HCT116 (cell line): ENCODE data around the gene MISP3. TPM values are rescaled to one million over a fixed set of nuclear protein-coding genes. Genes with fewer than 3 reads are reported as not detected.

Experiments used
- ATAC-seq: fragments of 200-7000 bp; cut with Tn5 transposase; 2 replicates; pipeline ENCODE4 v1.9.1; 2020; ENCODE audit warnings: mild to moderate bottlenecking, moderate library complexity
- BruUV-seq: library from RNA; stranded (reverse); fragments of 400-500 nt; replicated peaks from 2 replicates; lab custom pipeline; 2021; lab: Mats Ljungman, UMichigan
- CTCF ChIA-PET: fragments of 300-600 bp; sonication (Branson Sonifier 250); formaldehyde crosslinking; loops from one replicate; lab custom pipeline; 2021; ENCODE audit warnings: antibody characterized with exemption; lab: Charles Lee
- POLR2A ChIA-PET: fragments of 300-600, 350-600 bp; sonication (Branson Sonifier 250); formaldehyde crosslinking; loops from one replicate; lab custom pipeline; 2021; ENCODE audit warnings: antibody characterized with exemption; lab: Charles Lee
- RAD21 ChIA-PET, 2 experiments: fragments of 300-600 bp; sonication (Branson Sonifier 250); formaldehyde crosslinking; loops; one replicate each; lab custom pipeline; 2023; ENCODE audit warnings: low total read pairs in 2 of 2; ENCODE audit not compliant: uncharacterized antibody in 2 of 2, unreplicated experiment in 2 of 2, low non-redundant PET in 1 of 2; lab: Charles Lee
- DNase-seq: peaks from one replicate; pipeline ENCODE4 v3.0.0-alpha.2; 2010; ENCODE audit warnings: low read depth, low spot score
- H2AFZ ChIP-seq: fragments of 200-600 bp; shearing (Covaris generic), sonication (generic); 2 replicates; pipeline ENCODE4 v1.6.1; 2017; ENCODE audit warnings: low read depth, mixed run types, mixed read lengths, antibody characterized with exemption, low read length; ENCODE audit not compliant: poor library complexity, severe bottlenecking
- H3K27ac ChIP-seq: 2 replicates; pipeline ENCODE4 v1.5.1; 2012; ENCODE audit warnings: low read depth, low read length
- H3K27me3 ChIP-seq: fragments of 200-600 bp; sonication (generic); 2 replicates; pipeline ENCODE4 v1.6.1; 2016; ENCODE audit warnings: mixed run types, low read length, mixed read lengths; ENCODE audit not compliant: insufficient read depth
- H3K36me3 ChIP-seq, 2 experiments: fragments of 200-500 bp in 1 of 2; fragments of 200-600 bp in 1 of 2; sonication (Bioruptor generic) in 1 of 2; sonication (generic) in 1 of 2; 2 replicates each; pipeline versions ENCODE4 v1.5.1 to v1.6.1; 2014 to 2016; ENCODE audit warnings: low read length in 2 of 2, inconsistent platforms in 1 of 2, mixed read lengths in 1 of 2, mixed run types in 1 of 2; ENCODE audit not compliant: insufficient read depth in 2 of 2, control insufficient read depth in 1 of 2
- H3K4me1 ChIP-seq, 2 experiments: fragments of 200-600 bp in 1 of 2; sonication (generic) in 1 of 2; 2 replicates each; pipeline versions ENCODE4 v1.5.1 to v1.6.1; 2012 to 2017; ENCODE audit warnings: low read length in 2 of 2, inconsistent platforms in 1 of 2, mild to moderate bottlenecking in 1 of 2, mixed read lengths in 1 of 2, mixed run types in 1 of 2, moderate library complexity in 1 of 2; ENCODE audit not compliant: insufficient read depth in 2 of 2, control insufficient read depth in 1 of 2
- H3K4me2 ChIP-seq: fragments of 200-600 bp; sonication (generic); 2 replicates; pipeline ENCODE4 v1.6.1; 2017; ENCODE audit warnings: mixed run types, low read length, mixed read lengths
- H3K4me3 ChIP-seq, 2 experiments: fragments of 200-600 bp in 1 of 2; sonication (generic) in 1 of 2; replicated peaks in 1 of 2; 2 replicates each; pipeline ENCODE4 v1.5.1; 2011 to 2016; ENCODE audit warnings: low read length in 2 of 2, control low read depth in 1 of 2, low read depth in 1 of 2, mild to moderate bottlenecking in 1 of 2, mixed read lengths in 1 of 2, mixed run types in 1 of 2
- H3K79me2 ChIP-seq: fragments of 200-600 bp; sonication (generic); 2 replicates; pipeline ENCODE4 v1.6.1; 2017; ENCODE audit warnings: mild to moderate bottlenecking, mixed run types, low read length, moderate library complexity, mixed read lengths; ENCODE audit not compliant: insufficient read depth
- H3K9ac ChIP-seq: fragments of 200-600 bp; sonication (generic); 2 replicates; pipeline ENCODE4 v1.6.1; 2016; ENCODE audit warnings: low read length, mixed read lengths
- H3K9me2 ChIP-seq: fragments of 200-600 bp; sonication (generic), shearing (Covaris generic); 2 replicates; pipeline ENCODE4 v1.6.1; 2017; ENCODE audit warnings: mixed run types, mild to moderate bottlenecking, moderate library complexity; ENCODE audit not compliant: insufficient read depth
- H3K9me3 ChIP-seq, 2 experiments: fragments of 200-500 bp in 1 of 2; fragments of 200-600 bp in 1 of 2; sonication (Bioruptor generic) in 1 of 2; sonication (generic) in 1 of 2; 2 replicates each; pipeline ENCODE4 v1.6.1; 2014 to 2017; ENCODE audit warnings: low read length in 2 of 2, mixed read lengths in 2 of 2, inconsistent platforms in 1 of 2, low read depth in 1 of 2, mild to moderate bottlenecking in 1 of 2, mixed run types in 1 of 2, moderate library complexity in 1 of 2; ENCODE audit not compliant: control insufficient read depth in 1 of 2, insufficient read depth in 1 of 2
- H4K20me1 ChIP-seq: fragments of 200-600 bp; sonication (generic), shearing (Covaris generic); 2 replicates; pipeline ENCODE4 v1.6.1; 2017; ENCODE audit warnings: mixed run types, mild to moderate bottlenecking, moderate library complexity; ENCODE audit not compliant: insufficient read depth
- ATF3 ChIP-seq: IDR thresholded peaks from 2 replicates; pipeline ENCODE4 v1.6.1; 2012
- CBX3 ChIP-seq: IDR thresholded peaks from 2 replicates; pipeline ENCODE4 v1.6.1; 2012; ENCODE audit warnings: low read depth
- CTCF ChIP-seq, 3 experiments: fragments of 200-600 bp in 1 of 3; sonication (generic) in 1 of 3; IDR thresholded peaks in 2 of 3; conservative IDR thresholded peaks in 1 of 3; 2 replicates each; pipeline ENCODE4 v1.5.1; 2012 to 2017; ENCODE audit warnings: low read depth in 2 of 3, low read length in 2 of 3, antibody characterized with exemption in 1 of 3, borderline replicate concordance in 1 of 3, control low read depth in 1 of 3, mild to moderate bottlenecking in 1 of 3, mixed read lengths in 1 of 3, mixed run types in 1 of 3, moderate library complexity in 1 of 3; ENCODE audit not compliant: insufficient read depth in 1 of 3
- ELF1 ChIP-seq: IDR thresholded peaks from 2 replicates; pipeline ENCODE4 v1.6.1; 2012; ENCODE audit warnings: low read depth, borderline replicate concordance
- EZH2 ChIP-seq: fragments of 200-600 bp; sonication (generic); IDR thresholded peaks from 2 replicates; pipeline ENCODE4 v1.6.1; 2017; ENCODE audit warnings: antibody characterized with exemption, mixed run types
- EZH2phosphoT487 ChIP-seq: fragments of 200-600 bp; IDR thresholded peaks from 2 replicates; pipeline ENCODE4 v1.6.1; 2018; ENCODE audit warnings: antibody characterized with exemption, borderline replicate concordance
- JUND ChIP-seq: IDR thresholded peaks from 2 replicates; pipeline ENCODE4 v1.6.1; 2012
- MAX ChIP-seq: IDR thresholded peaks from 2 replicates; pipeline ENCODE4 v1.6.1; 2012
- POLR2A ChIP-seq: IDR thresholded peaks from 2 replicates; pipeline ENCODE4 v1.7.0; 2011; ENCODE audit warnings: borderline replicate concordance; ENCODE audit not compliant: insufficient read depth, insufficient read length; ENCODE audit errors: extremely low read depth
- RAD21 ChIP-seq: IDR thresholded peaks from 2 replicates; pipeline ENCODE4 v1.6.1; 2012; ENCODE audit warnings: low read depth, mild to moderate bottlenecking
- REST ChIP-seq: IDR thresholded peaks from 2 replicates; pipeline ENCODE4 v1.6.1; 2012; ENCODE audit warnings: low read depth
- SIN3A ChIP-seq: IDR thresholded peaks from 2 replicates; pipeline ENCODE4 v1.6.1; 2012; ENCODE audit warnings: low read depth
- SP1 ChIP-seq: IDR thresholded peaks from 2 replicates; pipeline ENCODE4 v1.6.1; 2012; ENCODE audit warnings: low read depth
- SRF ChIP-seq: IDR thresholded peaks from 2 replicates; pipeline ENCODE4 v1.6.1; 2012; ENCODE audit warnings: low read depth
- TCF7L2 ChIP-seq: IDR thresholded peaks from 2 replicates; pipeline ENCODE4 v1.7.0; 2011; ENCODE audit warnings: borderline replicate concordance, inconsistent platforms; ENCODE audit not compliant: insufficient read depth, insufficient read length; ENCODE audit errors: extremely low read depth
- YY1 ChIP-seq: IDR thresholded peaks from 2 replicates; pipeline ENCODE4 v1.6.1; 2011; ENCODE audit warnings: low read length, low read depth, moderate library complexity, mild to moderate bottlenecking; ENCODE audit not compliant: insufficient replicate concordance; ENCODE audit errors: extremely low read depth
- ZFX ChIP-seq: fragments of 450-650 bp; IDR thresholded peaks from 2 replicates; pipeline ENCODE4 v1.6.1; 2017
- ZNF274 ChIP-seq: fragments of 200-500 bp; sonication (Bioruptor generic); IDR thresholded peaks from 2 replicates; pipeline ENCODE4 v1.6.1; 2014; ENCODE audit warnings: mild to moderate bottlenecking, low read depth, low read length, inconsistent platforms
- intact Hi-C: fragments of 100-400 bp; cut with micrococcal nuclease; formaldehyde crosslinking; loops from 2 replicates; pipeline ENCODE4 v1.10.0; 2022
- total RNA-seq: library from RNA; stranded (reverse); gene quantifications from one replicate; pipeline ENCODE4 v1.2.1, GENCODE V29; 2021; ENCODE audit not compliant: unreplicated experiment
- TF ChIP-seq, protein P1 (sequence below): IDR thresholded peaks from 2 replicates; pipeline ENCODE4 v1.6.1; 2011; ENCODE audit warnings: mild to moderate bottlenecking, low read length, moderate library complexity; ENCODE audit not compliant: insufficient replicate concordance; ENCODE audit errors: extremely low read depth

The MISP3 gene
- total RNA-seq, 1 experiment from 2014 or later: 5.2 TPM

- no peaks in the 10 kb centered on the region for H3K9me2 ChIP-seq
- ChIA-PET RAD21 (no interaction called here), POLR2A (no interaction called here), CTCF (interaction anchor here (0.7 to 3.2 kb wide), 3 partner anchors 21 to 237 kb away, joined by 3 to 18 read pairs (median 5); partner anchors contain the start of gene ASF1B)
- H3K79me2 ChIP-seq: peaks cover 27% of the 10 kb centered on the region
- peak overlapping the region; percentile 93 for H3K4me2 ChIP-seq
- TF ChIP-seq ATF3 (no peak), CBX3 (no peak), EZH2 (no peak), ZFX (no peak), REST (no peak), SIN3A (no peak), SRF (no peak), SP1 (no peak), POLR2A (no peak), JUND (no peak), RAD21 (no peak), YY1 (no peak), MAX (no peak), ELF1 (no peak), TCF7L2 (no peak), CTCF (IDR thresholded peaks at IDR 0.05 in 2 of 3, conservative IDR thresholded peaks at IDR 0.05 in 1 of 3; ENCODE audit: borderline replicate concordance in 1 of 3, insufficient read depth in 1 of 3, low read depth in 2 of 3, low read length in 2 of 3) (no peak), ZNF274 (no peak), EZH2phosphoT487 (no peak)
- TF ChIP-seq, protein P1, sequence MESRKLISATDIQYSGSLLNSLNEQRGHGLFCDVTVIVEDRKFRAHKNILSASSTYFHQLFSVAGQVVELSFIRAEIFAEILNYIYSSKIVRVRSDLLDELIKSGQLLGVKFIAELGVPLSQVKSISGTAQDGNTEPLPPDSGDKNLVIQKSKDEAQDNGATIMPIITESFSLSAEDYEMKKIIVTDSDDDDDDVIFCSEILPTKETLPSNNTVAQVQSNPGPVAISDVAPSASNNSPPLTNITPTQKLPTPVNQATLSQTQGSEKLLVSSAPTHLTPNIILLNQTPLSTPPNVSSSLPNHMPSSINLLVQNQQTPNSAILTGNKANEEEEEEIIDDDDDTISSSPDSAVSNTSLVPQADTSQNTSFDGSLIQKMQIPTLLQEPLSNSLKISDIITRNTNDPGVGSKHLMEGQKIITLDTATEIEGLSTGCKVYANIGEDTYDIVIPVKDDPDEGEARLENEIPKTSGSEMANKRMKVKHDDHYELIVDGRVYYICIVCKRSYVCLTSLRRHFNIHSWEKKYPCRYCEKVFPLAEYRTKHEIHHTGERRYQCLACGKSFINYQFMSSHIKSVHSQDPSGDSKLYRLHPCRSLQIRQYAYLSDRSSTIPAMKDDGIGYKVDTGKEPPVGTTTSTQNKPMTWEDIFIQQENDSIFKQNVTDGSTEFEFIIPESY: no peak
- peaks cover 2 to 5% of the 10 kb centered on the region in 2 experiments; a peak in 1 of 4 replicates for H3K36me3 ChIP-seq
- H3K9ac ChIP-seq: peak overlapping the region; percentile 69
- peak overlapping the region; percentile 72 to 84 for H3K4me3 ChIP-seq
- H3K27ac ChIP-seq: no peak overlapping the region; the same call in 1 of the 2 replicates
- no peaks in the 10 kb centered on the region for H3K27me3 ChIP-seq
- no peaks in the 10 kb centered on the region for H3K9me3 ChIP-seq
- peaks cover 36 to 47% of the 10 kb centered on the region in 2 experiments for H3K4me1 ChIP-seq
- intact Hi-C loops: no loop called here
- H2AFZ ChIP-seq: no peak overlapping the region
- ATAC-seq (no peak), DNase-seq (no peak)
- no TSS peak for BruUV-seq
- no peaks in the 10 kb centered on the region for H4K20me1 ChIP-seq
Observed at GRCh38 chr19:14116525-14116917, 43.9 kb downstream of the MISP3 start.
